Stimulated activated memory B cell treated with anti-CD40 and anti-IgM and Interleukin-4, amounts not matched to agents 10 μg/mL and 1 μg/mL and 100 μg/mL, for 72 hours (primary cell): ENCODE data around the gene MAP6.
"Not testable (repeated sequence)": the region's sequence is repeated elsewhere in the genome, so short reads cannot be mapped to it uniquely, and the experiment has no call there.

ENCODE experiments used
- ATAC-seq: fragments of 150-1000 bp; cut with Tn5 transposase; 2 replicates; pipeline ENCODE4 v1.10.0; 2021
- H3K27ac Mint-ChIP-seq: one replicate; pipeline ENCODE4 v1.8.0; 2022; ENCODE audit warnings: mild to moderate bottlenecking, mixed read lengths
- H3K27me3 Mint-ChIP-seq: one replicate; pipeline ENCODE4 v1.8.0; 2022; ENCODE audit warnings: mixed read lengths
- H3K36me3 Mint-ChIP-seq: one replicate; pipeline ENCODE4 v1.8.0; 2022; ENCODE audit warnings: mixed read lengths
- H3K4me1 Mint-ChIP-seq: one replicate; pipeline ENCODE4 v1.8.0; 2022; ENCODE audit warnings: mixed read lengths
- H3K4me3 Mint-ChIP-seq: one replicate; pipeline ENCODE4 v1.8.0; 2022; ENCODE audit warnings: mild to moderate bottlenecking, moderate library complexity, mixed read lengths
- H3K9me3 Mint-ChIP-seq: one replicate; pipeline ENCODE4 v1.8.0; 2022; ENCODE audit warnings: mixed read lengths

The MAP6 gene

GRCh38 chr11:75595429-75595828 is 73.4 kb downstream of the MAP6 start:
- ATAC-seq = no peak
- no peak overlapping the region for H3K4me3 Mint-ChIP-seq
- H3K36me3 Mint-ChIP-seq = no peaks in the 10 kb centered on the region
- no peak overlapping the region for H3K27ac Mint-ChIP-seq
- H3K27me3 Mint-ChIP-seq = peaks cover 18% of the 10 kb centered on the region
- no peaks in the 10 kb centered on the region for H3K9me3 Mint-ChIP-seq
- peaks cover 14% of the 10 kb centered on the region for H3K4me1 Mint-ChIP-seq

- H3K27ac Mint-ChIP-seq = no peak overlapping the region
- H3K36me3 Mint-ChIP-seq = no peaks in the 10 kb centered on the region
- H3K4me3 Mint-ChIP-seq = no peak overlapping the region
- H3K4me1 Mint-ChIP-seq = peaks cover 14% of the 10 kb centered on the region
- no peaks in the 10 kb centered on the region for H3K9me3 Mint-ChIP-seq
- peaks cover 18% of the 10 kb centered on the region for H3K27me3 Mint-ChIP-seq
- no peak for ATAC-seq
Observed at GRCh38 chr11:75594211-75594610, 74.6 kb downstream of the MAP6 start.

- no peaks in the 10 kb centered on the region for H3K36me3 Mint-ChIP-seq
- no peak overlapping the region for H3K27ac Mint-ChIP-seq
- no peaks in the 10 kb centered on the region for H3K9me3 Mint-ChIP-seq
Observed at GRCh38 chr11:75593286-75593915, 75.4 kb downstream of the MAP6 start.

GRCh38 chr11:75592715-75593114 is 76.1 kb downstream of the MAP6 start:
- Mint-ChIP-seq H3K27me3 (peaks cover 18% of the 10 kb centered on the region), H3K4me1 (peaks cover 14% of the 10 kb centered on the region), H3K9me3 (no peaks in the 10 kb centered on the region), H3K4me3 (no peak overlapping the region), H3K36me3 (no peaks in the 10 kb centered on the region), H3K27ac (no peak overlapping the region)
- no peak for ATAC-seq

More at GRCh38 chr11:75593286-75593915, 75.4 kb downstream of the MAP6 start:
- peaks cover 14% of the 10 kb centered on the region for H3K4me1 Mint-ChIP-seq
- H3K4me3 Mint-ChIP-seq = no peak overlapping the region
- H3K27me3 Mint-ChIP-seq = peaks cover 18% of the 10 kb centered on the region
- no peak for ATAC-seq

GRCh38 chr11:75591966-75592365 is 76.9 kb downstream of the MAP6 start:
- Mint-ChIP-seq H3K4me1 (peaks cover 14% of the 10 kb centered on the region), H3K9me3 (no peaks in the 10 kb centered on the region), H3K4me3 (no peak overlapping the region), H3K27ac (no peak overlapping the region), H3K36me3 (no peaks in the 10 kb centered on the region), H3K27me3 (peaks cover 18% of the 10 kb centered on the region)
- ATAC-seq = no peak

GRCh38 chr11:75591371-75591770 is 77.5 kb downstream of the MAP6 start:
- peaks cover 18% of the 10 kb centered on the region for H3K27me3 Mint-ChIP-seq
- no peak for ATAC-seq
- no peak overlapping the region for H3K4me3 Mint-ChIP-seq
- no peaks in the 10 kb centered on the region for H3K9me3 Mint-ChIP-seq
- H3K27ac Mint-ChIP-seq = no peak overlapping the region
- H3K36me3 Mint-ChIP-seq = no peaks in the 10 kb centered on the region
- peaks cover 14% of the 10 kb centered on the region for H3K4me1 Mint-ChIP-seq

- H3K4me1 Mint-ChIP-seq = peaks cover 2% of the 10 kb centered on the region
- H3K9me3 Mint-ChIP-seq = no peaks in the 10 kb centered on the region
Observed at GRCh38 chr11:75589933-75590332, 78.9 kb downstream of the MAP6 start.

GRCh38 chr11:75589051-75589450 is 79.8 kb downstream of the MAP6 start:
- Mint-ChIP-seq H3K27ac (no peak overlapping the region), H3K36me3 (no peaks in the 10 kb centered on the region), H3K9me3 (no peaks in the 10 kb centered on the region), H3K27me3 (peaks cover 18% of the 10 kb centered on the region), H3K4me1 (peaks cover 4% of the 10 kb centered on the region), H3K4me3 (no peak overlapping the region)
- no peak for ATAC-seq

More at GRCh38 chr11:75589933-75590332, 78.9 kb downstream of the MAP6 start:
- Mint-ChIP-seq H3K27me3 (peaks cover 18% of the 10 kb centered on the region), H3K4me3 (no peak overlapping the region), H3K36me3 (no peaks in the 10 kb centered on the region), H3K27ac (no peak overlapping the region)
- ATAC-seq = no peak

GRCh38 chr11:75588051-75588481 is 80.8 kb downstream of the MAP6 start:
- H3K36me3 Mint-ChIP-seq = no peaks in the 10 kb centered on the region
- H3K9me3 Mint-ChIP-seq = no peaks in the 10 kb centered on the region
- H3K4me1 Mint-ChIP-seq = peaks cover 7% of the 10 kb centered on the region
- ATAC-seq = no peak
- H3K27me3 Mint-ChIP-seq = peaks cover 14% of the 10 kb centered on the region
- H3K27ac Mint-ChIP-seq = no peak overlapping the region
- no peak overlapping the region for H3K4me3 Mint-ChIP-seq

- H3K4me3 Mint-ChIP-seq = no peak overlapping the region
- no peaks in the 10 kb centered on the region for H3K9me3 Mint-ChIP-seq
- no peak overlapping the region for H3K27ac Mint-ChIP-seq
- peaks cover 16% of the 10 kb centered on the region for H3K4me1 Mint-ChIP-seq
- H3K36me3 Mint-ChIP-seq = no peaks in the 10 kb centered on the region
- ATAC-seq = no peak
- peaks cover 13% of the 10 kb centered on the region for H3K27me3 Mint-ChIP-seq
Observed at GRCh38 chr11:75586395-75586794, 82.4 kb downstream of the MAP6 start.

- Mint-ChIP-seq H3K36me3 (no peaks in the 10 kb centered on the region), H3K27ac (no peak overlapping the region), H3K4me3 (no peak overlapping the region), H3K27me3 (peaks cover 15% of the 10 kb centered on the region), H3K9me3 (no peaks in the 10 kb centered on the region), H3K4me1 (peaks cover 16% of the 10 kb centered on the region)
- no peak for ATAC-seq
Observed at GRCh38 chr11:75585293-75585670, 83.6 kb downstream of the MAP6 start.

GRCh38 chr11:75584659-75585292 is 84.1 kb downstream of the MAP6 start:
- not testable (repeated sequence) for H3K4me3 Mint-ChIP-seq, ATAC-seq, H3K36me3 Mint-ChIP-seq, H3K9me3 Mint-ChIP-seq
- peak overlapping the region; percentile 67 for H3K27ac Mint-ChIP-seq
- H3K27me3 Mint-ChIP-seq = peaks cover 15% of the 10 kb centered on the region
- peaks cover 16% of the 10 kb centered on the region for H3K4me1 Mint-ChIP-seq

- peaks cover 16% of the 10 kb centered on the region for H3K4me1 Mint-ChIP-seq
- ATAC-seq = peak; percentile 46
- H3K27ac Mint-ChIP-seq = peak overlapping the region; percentile 67
- peak overlapping the region; percentile 80 for H3K4me3 Mint-ChIP-seq
- H3K27me3 Mint-ChIP-seq = peaks cover 15% of the 10 kb centered on the region
- no peaks in the 10 kb centered on the region for H3K9me3 Mint-ChIP-seq
- no peaks in the 10 kb centered on the region for H3K36me3 Mint-ChIP-seq
Observed at GRCh38 chr11:75583718-75584658, 84.8 kb downstream of the MAP6 start.

GRCh38 chr11:75582895-75583717 is 85.7 kb downstream of the MAP6 start:
- peak overlapping the region; percentile 84 for H3K27ac Mint-ChIP-seq
- H3K4me1 Mint-ChIP-seq = peaks cover 16% of the 10 kb centered on the region
- ATAC-seq = peak; percentile 79
- no peaks in the 10 kb centered on the region for H3K36me3 Mint-ChIP-seq
- H3K27me3 Mint-ChIP-seq = peaks cover 15% of the 10 kb centered on the region
- no peaks in the 10 kb centered on the region for H3K9me3 Mint-ChIP-seq
- H3K4me3 Mint-ChIP-seq = peak overlapping the region; percentile 80

- H3K4me3 Mint-ChIP-seq = peak overlapping the region; percentile 80
Observed at GRCh38 chr11:75582506-75582894, 86.3 kb downstream of the MAP6 start.

More at GRCh38 chr11:75582506-75582894, 86.3 kb downstream of the MAP6 start:
- Mint-ChIP-seq H3K9me3 (no peaks in the 10 kb centered on the region), H3K36me3 (no peaks in the 10 kb centered on the region), H3K4me1 (peaks cover 16% of the 10 kb centered on the region), H3K27ac (peak overlapping the region; percentile 84), H3K27me3 (peaks cover 15% of the 10 kb centered on the region)
- no peak for ATAC-seq
